ENCODE results near the gene AK9. TPM values are rescaled to one million over a fixed set of nuclear protein-coding genes. Genes with fewer than 3 reads are reported as not detected.

AK9 gene
- total and polyA plus RNA-seq, 2 of the 4 experiments (the other 2 are of a cell fraction) = 1.7 to 1.8 TPM

- ATAC-seq (ENCODE audit: low read depth) (peak; percentile 94), DNase-seq (peak; percentile 80)
- H2AK5ac ChIP-seq (ENCODE audit: low read depth, low read length) = no peak within 1 kb of the TSS; the same call in 1 of the 2 replicates
- dilution Hi-C loops (cut with HindIII; ENCODE audit: low sequenced_read_pairs, unreplicated experiment) (no loop called here), intact Hi-C loops (cut with micrococcal nuclease) (loop anchor here (5.0 kb wide), 1 partner anchor 391 kb away; the partner anchor contains the start of gene SESN1), in situ Hi-C loops (cut with MboI; ENCODE audit: low sequenced_read_pairs) (no loop called here)
- peaks cover 3% of the 10 kb centered on the region; the same call in 1 of the 2 replicates for H3K4me1 ChIP-seq (ENCODE audit: control insufficient read depth, insufficient read depth, low read length)
- peak within 1 kb of the TSS; percentile 28; the same call in 1 of the 2 replicates for H3K18ac ChIP-seq (ENCODE audit: low read depth, low read length)
- H3K4ac ChIP-seq (ENCODE audit: low read depth, low read length) = peak within 1 kb of the TSS; percentile 3
- peak within 1 kb of the TSS; percentile 76 for H3K4me3 ChIP-seq (ENCODE audit: insufficient read depth, low read depth, low read length)
- H3K79me1 ChIP-seq (ENCODE audit: low read depth in 1 of 2, low read length in 2 of 2) = peaks cover 31 to 38% of the 10 kb centered on the region in 2 experiments
- BruUV-seq (replicated peaks) = no TSS peak
- no peaks in the 10 kb centered on the region for H3K9me1 ChIP-seq (ENCODE audit: insufficient read depth, low read length)
- H4K20me1 ChIP-seq (ENCODE audit: insufficient read depth, low read length) = no peaks in the 10 kb centered on the region; the same call in 1 of the 2 replicates
- peak within 1 kb of the TSS; percentile 40; the same call in 1 of the 2 replicates for H3K56ac ChIP-seq (ENCODE audit: extremely low read depth, insufficient read depth, low read length)
- peak within 1 kb of the TSS; percentile 89 for H2AFZ ChIP-seq (replicated peaks; ENCODE audit: low read length, poor library complexity)
- POLR2A ChIA-PET (ENCODE audit: unreplicated experiment) = no interaction called here
- H3K36me3 ChIP-seq (ENCODE audit: control insufficient read depth, insufficient read depth, low read length) = peaks cover 12% of the 10 kb centered on the region
- peak within 1 kb of the TSS; percentile 17; the same call in 1 of the 2 replicates for H3K23ac ChIP-seq (ENCODE audit: low read depth, low read length)
- H3K9me3 ChIP-seq (ENCODE audit: control insufficient read depth, insufficient read depth, low read length) = no peaks in the 10 kb centered on the region
- CTCF ChIA-PET = interaction anchor here (0.6 kb wide), 1 partner anchor 25 kb away, joined by 4 read pairs; no protein-coding TSS in a partner anchor
- no peak within 1 kb of the TSS for H2BK5ac ChIP-seq (ENCODE audit: low read depth, low read length, poor library complexity, severe bottlenecking)
- H4K8ac ChIP-seq (ENCODE audit: low read depth in 2 of 2, low read length in 2 of 2) = peak within 1 kb of the TSS; percentile 17 to 76; a peak in 2 of 4 replicates
- peak within 1 kb of the TSS; percentile 13 for H2AK9ac ChIP-seq (replicated peaks; ENCODE audit: low read depth, low read length, poor library complexity)
- TF ChIP-seq USF2 (IDR thresholded peaks at IDR 0.05; ENCODE audit: low read depth, low read length) (peak; percentile 88), MAFK (IDR thresholded peaks at IDR 0.05; ENCODE audit: low read depth, low read length) (no peak), MAZ (IDR thresholded peaks at IDR 0.05; ENCODE audit: borderline replicate concordance, low read depth, low read length) (peak; percentile 99), POLR2A (IDR thresholded peaks at IDR 0.05; ENCODE audit: low read depth, low read length) (peak; percentile 67; the same call in 1 of the 2 replicates), RFX5 (IDR thresholded peaks at IDR 0.05; ENCODE audit: low read depth, low read length) (no peak), MXI1 (IDR thresholded peaks at IDR 0.05; ENCODE audit: borderline replicate concordance, low read depth, low read length) (peak; percentile 69; the same call in 1 of the 2 replicates)
- WGBS, 2 experiments (ENCODE audit: extremely low coverage in 2 of 2, insufficient read length in 1 of 2) = 0% methylated on average over 7 of the region's 97 CpGs; no CpG with 5 or more reads in 1 of the 2 experiments
- H3K14ac ChIP-seq (replicated peaks; ENCODE audit: low read depth, low read length) = peak within 1 kb of the TSS; percentile 11
- no peaks in the 10 kb centered on the region; the same call in 1 of the 2 replicates for H3K27me3 ChIP-seq (ENCODE audit: control insufficient read depth, insufficient read depth, low read length)
- H2BK120ac ChIP-seq (ENCODE audit: low read depth, low read length) = no peak within 1 kb of the TSS
- H2BK20ac ChIP-seq (ENCODE audit: low read depth, low read length) = no peak within 1 kb of the TSS
- peak within 1 kb of the TSS; percentile 100 for H3K4me2 ChIP-seq (ENCODE audit: low read depth, low read length)
- peak within 1 kb of the TSS; percentile 61 for H3K9ac ChIP-seq (ENCODE audit: low read depth, low read length)
- H4K5ac ChIP-seq (ENCODE audit: low read depth, low read length) = peak within 1 kb of the TSS; percentile 60; the same call in 1 of the 2 replicates
- H4K91ac ChIP-seq (ENCODE audit: insufficient read depth, low read depth, low read length) = peak within 1 kb of the TSS; percentile 2; the same call in 1 of the 2 replicates
- H2BK15ac ChIP-seq (ENCODE audit: low read depth, low read length) = no peak within 1 kb of the TSS
- H3K27ac ChIP-seq (ENCODE audit: insufficient read depth, low read length) = no peak within 1 kb of the TSS; the same call in 1 of the 2 replicates
Measured at GRCh38 chr6:109482905-109483734, 207.9 kb downstream of the AK9 start, which contains the start of gene ZBTB24. Gene ZBTB24 (minus strand): TSS chr6:109483219. CDS start chr6:109482026, 1,193 bp downstream.
